ENCODE results near the gene CACTIN.
A peak's percentile ranks its signal among the peaks of the same experiment; 100 is the strongest.
"Not testable (repeated sequence)": the region's sequence is repeated elsewhere in the genome, so short reads cannot be mapped to it uniquely, and the experiment has no call there.

CACTIN gene

GRCh38 chr19:3591876-3592613 is 34.5 kb downstream of the CACTIN start:
- Histone ChIP-seq H3K27ac (ENCODE audit: low read length) (no peak overlapping the region), H3K4me3 (ENCODE audit: low read length in 2 of 2) (no peak overlapping the region), H3K4me1 (ENCODE audit: control insufficient read depth, insufficient read depth, low read length) (peaks cover 3% of the 10 kb centered on the region), H3K27me3 (ENCODE audit: control insufficient read depth in 1 of 2, insufficient read depth in 2 of 2, low read length in 2 of 2) (no peaks in the 10 kb centered on the region), H3K9ac (ENCODE audit: low read length in 2 of 2) (no peak overlapping the region), H3K9me3 (ENCODE audit: control insufficient read depth in 2 of 2, low read length in 2 of 2) (no peaks in the 10 kb centered on the region), H3K36me3 (ENCODE audit: control insufficient read depth in 2 of 2, insufficient read depth in 2 of 2, low read length in 2 of 2) (no peaks in the 10 kb centered on the region)

- Histone ChIP-seq H3K9me3 (ENCODE audit: control insufficient read depth in 2 of 2, low read length in 2 of 2) (no peaks in the 10 kb centered on the region), H3K36me3 (ENCODE audit: control insufficient read depth in 2 of 2, insufficient read depth in 2 of 2, low read length in 2 of 2) (no peaks in the 10 kb centered on the region), H3K27me3 (ENCODE audit: control insufficient read depth in 1 of 2, insufficient read depth in 2 of 2, low read length in 2 of 2) (peaks cover 0 to 6% of the 10 kb centered on the region in 2 donors), H3K4me1 (ENCODE audit: control insufficient read depth, insufficient read depth, low read length) (peaks cover 10% of the 10 kb centered on the region), H3K27ac (ENCODE audit: low read length) (no peak overlapping the region), H3K4me3 (ENCODE audit: low read length in 2 of 2) (no peak overlapping the region), H3K9ac (ENCODE audit: low read length in 2 of 2) (no peak overlapping the region)
These were observed 35.5 kb downstream of the CACTIN start for GRCh38 chr19:3590991-3591659.

GRCh38 chr19:3589949-3590348 is 36.6 kb downstream of the CACTIN start:
- Histone ChIP-seq H3K27me3 (ENCODE audit: control insufficient read depth in 1 of 2, insufficient read depth in 2 of 2, low read length in 2 of 2) (peaks cover 4 to 16% of the 10 kb centered on the region in 2 donors), H3K36me3 (ENCODE audit: control insufficient read depth in 2 of 2, insufficient read depth in 2 of 2, low read length in 2 of 2) (no peaks in the 10 kb centered on the region), H3K4me3 (ENCODE audit: low read length in 2 of 2) (no peak overlapping the region), H3K9ac (ENCODE audit: low read length in 2 of 2) (no peak overlapping the region), H3K27ac (ENCODE audit: low read length) (no peak overlapping the region), H3K9me3 (ENCODE audit: control insufficient read depth in 2 of 2, low read length in 2 of 2) (no peaks in the 10 kb centered on the region), H3K4me1 (ENCODE audit: control insufficient read depth, insufficient read depth, low read length) (peaks cover 19% of the 10 kb centered on the region)

- Histone ChIP-seq H3K9ac (ENCODE audit: low read length in 2 of 2) (no peak overlapping the region), H3K4me1 (ENCODE audit: control insufficient read depth, insufficient read depth, low read length) (peaks cover 19% of the 10 kb centered on the region), H3K27ac (ENCODE audit: low read length) (no peak overlapping the region), H3K9me3 (ENCODE audit: control insufficient read depth in 2 of 2, low read length in 2 of 2) (no peaks in the 10 kb centered on the region), H3K36me3 (ENCODE audit: control insufficient read depth in 2 of 2, insufficient read depth in 2 of 2, low read length in 2 of 2) (no peaks in the 10 kb centered on the region), H3K4me3 (ENCODE audit: low read length in 2 of 2) (no peak overlapping the region), H3K27me3 (ENCODE audit: control insufficient read depth in 1 of 2, insufficient read depth in 2 of 2, low read length in 2 of 2) (peaks cover 6 to 16% of the 10 kb centered on the region in 2 donors)
These were observed 37.2 kb downstream of the CACTIN start for GRCh38 chr19:3589439-3589838.

GRCh38 chr19:3586707-3587346 is 39.8 kb downstream of the CACTIN start:
- H3K27me3 ChIP-seq (ENCODE audit: control insufficient read depth in 1 of 2, insufficient read depth in 2 of 2, low read length in 2 of 2) = peaks cover 7 to 16% of the 10 kb centered on the region in 2 donors
- no peak overlapping the region for H3K27ac ChIP-seq (ENCODE audit: low read length)
- H3K4me3 ChIP-seq (ENCODE audit: low read length in 2 of 2) = peak overlapping the region; percentile 29 to 40
- H3K9me3 ChIP-seq (ENCODE audit: control insufficient read depth in 2 of 2, low read length in 2 of 2) = no peaks in the 10 kb centered on the region
- H3K4me1 ChIP-seq (ENCODE audit: control insufficient read depth, insufficient read depth, low read length) = peaks cover 19% of the 10 kb centered on the region
- H3K9ac ChIP-seq (ENCODE audit: low read length in 2 of 2) = no peak overlapping the region
- no peaks in the 10 kb centered on the region for H3K36me3 ChIP-seq (ENCODE audit: control insufficient read depth in 2 of 2, insufficient read depth in 2 of 2, low read length in 2 of 2)

GRCh38 chr19:3586127-3586626 is 40.4 kb downstream of the CACTIN start:
- Histone ChIP-seq H3K4me1 (ENCODE audit: control insufficient read depth, insufficient read depth, low read length) (peaks cover 19% of the 10 kb centered on the region), H3K36me3 (ENCODE audit: control insufficient read depth in 2 of 2, insufficient read depth in 2 of 2, low read length in 2 of 2) (no peaks in the 10 kb centered on the region), H3K27ac (ENCODE audit: low read length) (no peak overlapping the region), H3K4me3 (ENCODE audit: low read length in 2 of 2) (peak overlapping the region in 1 of 2 donors; percentile 47), H3K27me3 (ENCODE audit: control insufficient read depth in 1 of 2, insufficient read depth in 2 of 2, low read length in 2 of 2) (peaks cover 7 to 16% of the 10 kb centered on the region in 2 donors), H3K9ac (ENCODE audit: low read length in 2 of 2) (no peak overlapping the region), H3K9me3 (ENCODE audit: control insufficient read depth in 2 of 2, low read length in 2 of 2) (no peaks in the 10 kb centered on the region)

GRCh38 chr19:3585301-3586126 is 41.1 kb downstream of the CACTIN start, which contains the start of gene GIPC3:
GIPC3 (plus strand) TSS chr19:3585478; CDS start chr19:3585598, 120 bp downstream.
- Histone ChIP-seq H3K9ac (ENCODE audit: low read length in 2 of 2) (no peak within 1 kb of the TSS), H3K4me3 (ENCODE audit: low read length in 2 of 2) (peak within 1 kb of the TSS in 1 of 2 donors; percentile 47), H3K27ac (ENCODE audit: low read length) (no peak within 1 kb of the TSS)

GRCh38 chr19:3584036-3584802 is 42.4 kb downstream of the CACTIN start:
- H3K9me3 ChIP-seq (ENCODE audit: control insufficient read depth in 2 of 2, low read length in 2 of 2); H3K36me3 ChIP-seq (ENCODE audit: control insufficient read depth in 2 of 2, insufficient read depth in 2 of 2, low read length in 2 of 2); H3K9ac ChIP-seq (ENCODE audit: low read length in 2 of 2); H3K27ac ChIP-seq (ENCODE audit: low read length); H3K4me3 ChIP-seq (ENCODE audit: low read length in 2 of 2): not testable (repeated sequence)
- peaks cover 7 to 16% of the 10 kb centered on the region in 2 donors for H3K27me3 ChIP-seq (ENCODE audit: control insufficient read depth in 1 of 2, insufficient read depth in 2 of 2, low read length in 2 of 2)
- H3K4me1 ChIP-seq (ENCODE audit: control insufficient read depth, insufficient read depth, low read length) = peaks cover 19% of the 10 kb centered on the region

More at GRCh38 chr19:3585301-3586126, 41.1 kb downstream of the CACTIN start, which contains the start of gene GIPC3:
- Histone ChIP-seq H3K4me1 (ENCODE audit: control insufficient read depth, insufficient read depth, low read length) (peaks cover 19% of the 10 kb centered on the region), H3K9me3 (ENCODE audit: control insufficient read depth in 2 of 2, low read length in 2 of 2) (no peaks in the 10 kb centered on the region), H3K27me3 (ENCODE audit: control insufficient read depth in 1 of 2, insufficient read depth in 2 of 2, low read length in 2 of 2) (peaks cover 7 to 16% of the 10 kb centered on the region in 2 donors), H3K36me3 (ENCODE audit: control insufficient read depth in 2 of 2, insufficient read depth in 2 of 2, low read length in 2 of 2) (no peaks in the 10 kb centered on the region)

- H3K4me1 ChIP-seq (ENCODE audit: control insufficient read depth, insufficient read depth, low read length) = peaks cover 15% of the 10 kb centered on the region
- H3K9ac ChIP-seq (ENCODE audit: low read length in 2 of 2); H3K27ac ChIP-seq (ENCODE audit: low read length): not testable (repeated sequence)
These were observed 44.8 kb downstream of the CACTIN start for GRCh38 chr19:3581792-3582191.

More at GRCh38 chr19:3581792-3582191, 44.8 kb downstream of the CACTIN start:
- H3K4me3 ChIP-seq (ENCODE audit: low read length in 2 of 2); H3K9me3 ChIP-seq (ENCODE audit: control insufficient read depth in 2 of 2, low read length in 2 of 2); H3K36me3 ChIP-seq (ENCODE audit: control insufficient read depth in 2 of 2, insufficient read depth in 2 of 2, low read length in 2 of 2): not testable (repeated sequence)
- H3K27me3 ChIP-seq (ENCODE audit: control insufficient read depth in 1 of 2, insufficient read depth in 2 of 2, low read length in 2 of 2) = peaks cover 7 to 14% of the 10 kb centered on the region in 2 donors
